HCT116 (cell line): Measurements from ENCODE around the gene CDC42BPB. TPM values are rescaled to one million over a fixed set of nuclear protein-coding genes. Genes with fewer than 3 reads are reported as not detected.

Source experiments
- ATAC-seq: fragments of 200-7000 bp; cut with Tn5 transposase; 2 replicates; pipeline ENCODE4 v1.9.1; 2020; ENCODE audit warnings: mild to moderate bottlenecking, moderate library complexity
- BruUV-seq: library from RNA; stranded (reverse); fragments of 400-500 nt; replicated peaks from 2 replicates; lab custom pipeline; 2021; lab: Mats Ljungman, UMichigan
- CTCF ChIA-PET: fragments of 300-600 bp; sonication (Branson Sonifier 250); formaldehyde crosslinking; loops from one replicate; lab custom pipeline; 2021; ENCODE audit warnings: antibody characterized with exemption; lab: Charles Lee
- POLR2A ChIA-PET: fragments of 300-600, 350-600 bp; sonication (Branson Sonifier 250); formaldehyde crosslinking; loops from one replicate; lab custom pipeline; 2021; ENCODE audit warnings: antibody characterized with exemption; lab: Charles Lee
- RAD21 ChIA-PET, 2 experiments: fragments of 300-600 bp; sonication (Branson Sonifier 250); formaldehyde crosslinking; loops; one replicate each; lab custom pipeline; 2023; ENCODE audit warnings: low total read pairs in 2 of 2; ENCODE audit not compliant: uncharacterized antibody in 2 of 2, unreplicated experiment in 2 of 2, low non-redundant PET in 1 of 2; lab: Charles Lee
- DNase-seq: peaks from one replicate; pipeline ENCODE4 v3.0.0-alpha.2; 2010; ENCODE audit warnings: low read depth, low spot score
- H2AFZ ChIP-seq: fragments of 200-600 bp; shearing (Covaris generic), sonication (generic); 2 replicates; pipeline ENCODE4 v1.6.1; 2017; ENCODE audit warnings: low read depth, mixed run types, mixed read lengths, antibody characterized with exemption, low read length; ENCODE audit not compliant: poor library complexity, severe bottlenecking
- H3K27ac ChIP-seq: 2 replicates; pipeline ENCODE4 v1.5.1; 2012; ENCODE audit warnings: low read depth, low read length
- H3K27me3 ChIP-seq: fragments of 200-600 bp; sonication (generic); 2 replicates; pipeline ENCODE4 v1.6.1; 2016; ENCODE audit warnings: mixed run types, low read length, mixed read lengths; ENCODE audit not compliant: insufficient read depth
- H3K36me3 ChIP-seq, 2 experiments: fragments of 200-500 bp in 1 of 2; fragments of 200-600 bp in 1 of 2; sonication (Bioruptor generic) in 1 of 2; sonication (generic) in 1 of 2; 2 replicates each; pipeline versions ENCODE4 v1.5.1 to v1.6.1; 2014 to 2016; ENCODE audit warnings: low read length in 2 of 2, inconsistent platforms in 1 of 2, mixed read lengths in 1 of 2, mixed run types in 1 of 2; ENCODE audit not compliant: insufficient read depth in 2 of 2, control insufficient read depth in 1 of 2
- H3K4me1 ChIP-seq, 2 experiments: fragments of 200-600 bp in 1 of 2; sonication (generic) in 1 of 2; 2 replicates each; pipeline versions ENCODE4 v1.5.1 to v1.6.1; 2012 to 2017; ENCODE audit warnings: low read length in 2 of 2, inconsistent platforms in 1 of 2, mild to moderate bottlenecking in 1 of 2, mixed read lengths in 1 of 2, mixed run types in 1 of 2, moderate library complexity in 1 of 2; ENCODE audit not compliant: insufficient read depth in 2 of 2, control insufficient read depth in 1 of 2
- H3K4me2 ChIP-seq: fragments of 200-600 bp; sonication (generic); 2 replicates; pipeline ENCODE4 v1.6.1; 2017; ENCODE audit warnings: mixed run types, low read length, mixed read lengths
- H3K4me3 ChIP-seq, 2 experiments: fragments of 200-600 bp in 1 of 2; sonication (generic) in 1 of 2; replicated peaks in 1 of 2; 2 replicates each; pipeline ENCODE4 v1.5.1; 2011 to 2016; ENCODE audit warnings: low read length in 2 of 2, control low read depth in 1 of 2, low read depth in 1 of 2, mild to moderate bottlenecking in 1 of 2, mixed read lengths in 1 of 2, mixed run types in 1 of 2
- H3K79me2 ChIP-seq: fragments of 200-600 bp; sonication (generic); 2 replicates; pipeline ENCODE4 v1.6.1; 2017; ENCODE audit warnings: mild to moderate bottlenecking, mixed run types, low read length, moderate library complexity, mixed read lengths; ENCODE audit not compliant: insufficient read depth
- H3K9ac ChIP-seq: fragments of 200-600 bp; sonication (generic); 2 replicates; pipeline ENCODE4 v1.6.1; 2016; ENCODE audit warnings: low read length, mixed read lengths
- H3K9me2 ChIP-seq: fragments of 200-600 bp; sonication (generic), shearing (Covaris generic); 2 replicates; pipeline ENCODE4 v1.6.1; 2017; ENCODE audit warnings: mixed run types, mild to moderate bottlenecking, moderate library complexity; ENCODE audit not compliant: insufficient read depth
- H3K9me3 ChIP-seq, 2 experiments: fragments of 200-500 bp in 1 of 2; fragments of 200-600 bp in 1 of 2; sonication (Bioruptor generic) in 1 of 2; sonication (generic) in 1 of 2; 2 replicates each; pipeline ENCODE4 v1.6.1; 2014 to 2017; ENCODE audit warnings: low read length in 2 of 2, mixed read lengths in 2 of 2, inconsistent platforms in 1 of 2, low read depth in 1 of 2, mild to moderate bottlenecking in 1 of 2, mixed run types in 1 of 2, moderate library complexity in 1 of 2; ENCODE audit not compliant: control insufficient read depth in 1 of 2, insufficient read depth in 1 of 2
- H4K20me1 ChIP-seq: fragments of 200-600 bp; sonication (generic), shearing (Covaris generic); 2 replicates; pipeline ENCODE4 v1.6.1; 2017; ENCODE audit warnings: mixed run types, mild to moderate bottlenecking, moderate library complexity; ENCODE audit not compliant: insufficient read depth
- CEBPB ChIP-seq: IDR thresholded peaks from 2 replicates; pipeline ENCODE4 v1.6.1; 2012; ENCODE audit warnings: low read depth
- EZH2 ChIP-seq: fragments of 200-600 bp; sonication (generic); IDR thresholded peaks from 2 replicates; pipeline ENCODE4 v1.6.1; 2017; ENCODE audit warnings: antibody characterized with exemption, mixed run types
- EZH2phosphoT487 ChIP-seq: fragments of 200-600 bp; IDR thresholded peaks from 2 replicates; pipeline ENCODE4 v1.6.1; 2018; ENCODE audit warnings: antibody characterized with exemption, borderline replicate concordance
- POLR2A ChIP-seq: IDR thresholded peaks from 2 replicates; pipeline ENCODE4 v1.7.0; 2011; ENCODE audit warnings: borderline replicate concordance; ENCODE audit not compliant: insufficient read depth, insufficient read length; ENCODE audit errors: extremely low read depth
- POLR2AphosphoS5 ChIP-seq: IDR thresholded peaks from 2 replicates; pipeline ENCODE4 v1.6.1; 2011; ENCODE audit warnings: mild to moderate bottlenecking, low read depth, low read length, moderate library complexity
- SIN3A ChIP-seq: IDR thresholded peaks from 2 replicates; pipeline ENCODE4 v1.6.1; 2012; ENCODE audit warnings: low read depth
- SP1 ChIP-seq: IDR thresholded peaks from 2 replicates; pipeline ENCODE4 v1.6.1; 2012; ENCODE audit warnings: low read depth
- SRF ChIP-seq: IDR thresholded peaks from 2 replicates; pipeline ENCODE4 v1.6.1; 2012; ENCODE audit warnings: low read depth
- TCF7L2 ChIP-seq: IDR thresholded peaks from 2 replicates; pipeline ENCODE4 v1.7.0; 2011; ENCODE audit warnings: borderline replicate concordance, inconsistent platforms; ENCODE audit not compliant: insufficient read depth, insufficient read length; ENCODE audit errors: extremely low read depth
- YY1 ChIP-seq: IDR thresholded peaks from 2 replicates; pipeline ENCODE4 v1.6.1; 2011; ENCODE audit warnings: low read length, low read depth, moderate library complexity, mild to moderate bottlenecking; ENCODE audit not compliant: insufficient replicate concordance; ENCODE audit errors: extremely low read depth
- ZBTB33 ChIP-seq: IDR thresholded peaks from 2 replicates; pipeline ENCODE4 v1.6.1; 2011; ENCODE audit warnings: mild to moderate bottlenecking, low read length, moderate library complexity; ENCODE audit not compliant: insufficient replicate concordance; ENCODE audit errors: extremely low read depth
- ZFX ChIP-seq: fragments of 450-650 bp; IDR thresholded peaks from 2 replicates; pipeline ENCODE4 v1.6.1; 2017
- ZNF274 ChIP-seq: fragments of 200-500 bp; sonication (Bioruptor generic); IDR thresholded peaks from 2 replicates; pipeline ENCODE4 v1.6.1; 2014; ENCODE audit warnings: mild to moderate bottlenecking, low read depth, low read length, inconsistent platforms
- intact Hi-C: fragments of 100-400 bp; cut with micrococcal nuclease; formaldehyde crosslinking; loops from 2 replicates; pipeline ENCODE4 v1.10.0; 2022
- total RNA-seq: library from RNA; stranded (reverse); gene quantifications from one replicate; pipeline ENCODE4 v1.2.1, GENCODE V29; 2021; ENCODE audit not compliant: unreplicated experiment
- TF ChIP-seq, protein P1 (sequence below): IDR thresholded peaks from 2 replicates; pipeline ENCODE4 v1.6.1; 2012

The CDC42BPB gene
- total RNA-seq, 1 experiment from 2014 or later: 85.6 TPM

- CTCF ChIA-PET: no interaction called here
- H3K27ac ChIP-seq: no peak overlapping the region
- RAD21 ChIA-PET: interaction anchor here in 1 of 2 experiments (0.7 kb wide), 1 partner anchor 38 kb away, joined by 3 read pairs; no protein-coding TSS in a partner anchor
Observed at GRCh38 chr14:103029936-103030335, 27.4 kb downstream of the CDC42BPB start.

DNA sequence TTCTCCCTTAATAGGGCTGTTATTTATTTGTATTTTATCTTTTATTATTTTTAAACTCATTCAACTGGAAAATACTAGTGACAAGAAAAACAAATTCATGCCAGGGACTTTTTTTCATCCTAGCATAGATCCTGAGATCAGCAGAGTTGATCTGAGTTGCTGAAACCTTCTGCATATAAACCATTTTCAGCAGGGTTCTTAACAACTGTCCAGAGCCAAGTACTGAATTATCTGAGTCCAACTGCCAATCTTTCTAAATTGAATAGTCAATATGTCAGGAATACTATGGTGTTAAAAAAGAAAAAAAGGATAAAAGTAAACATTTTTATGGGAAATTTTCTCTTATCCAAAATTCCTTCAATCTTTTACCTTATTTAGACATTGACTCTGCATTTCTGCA, 28.6 kb downstream of the CDC42BPB start:
- intact Hi-C loops: no loop called here
- POLR2A ChIA-PET: no interaction called here
- TF ChIP-seq ZNF274: no peak
- no peak for TF ChIP-seq POLR2AphosphoS5
- TF ChIP-seq CEBPB: no peak
- TF ChIP-seq EZH2: no peak
- TF ChIP-seq, protein P1, sequence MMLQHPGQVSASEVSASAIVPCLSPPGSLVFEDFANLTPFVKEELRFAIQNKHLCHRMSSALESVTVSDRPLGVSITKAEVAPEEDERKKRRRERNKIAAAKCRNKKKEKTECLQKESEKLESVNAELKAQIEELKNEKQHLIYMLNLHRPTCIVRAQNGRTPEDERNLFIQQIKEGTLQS: no peak
- no peak for TF ChIP-seq YY1
- TF ChIP-seq EZH2phosphoT487: no peak
- TF ChIP-seq SP1: no peak
- no peak for TF ChIP-seq TCF7L2
- TF ChIP-seq ZBTB33: no peak
- TF ChIP-seq POLR2A: no peak
- no peak for TF ChIP-seq SRF
- TF ChIP-seq ZFX: no peak

More at GRCh38 chr14:103029936-103030335, 27.4 kb downstream of the CDC42BPB start:
- POLR2A ChIA-PET: no interaction called here
- peaks cover 91% of the 10 kb centered on the region for H3K79me2 ChIP-seq
- no peak overlapping the region for H3K9ac ChIP-seq
- no peak overlapping the region for H2AFZ ChIP-seq
- no TSS peak for BruUV-seq
- ATAC-seq (no peak), DNase-seq (no peak)
- H3K27me3 ChIP-seq: no peaks in the 10 kb centered on the region
- H3K9me3 ChIP-seq: no peaks in the 10 kb centered on the region
- H3K4me1 ChIP-seq: no peaks in the 10 kb centered on the region; a peak in 1 of 4 replicates
- TF ChIP-seq SIN3A (no peak), ZNF274 (no peak), ZBTB33 (no peak)
- H3K36me3 ChIP-seq: no peaks in the 10 kb centered on the region
- peaks cover 10% of the 10 kb centered on the region; the same call in 1 of the 2 replicates for H4K20me1 ChIP-seq
- no peak overlapping the region for H3K4me3 ChIP-seq
- intact Hi-C loops: no loop called here
- no peak overlapping the region for H3K4me2 ChIP-seq
- H3K9me2 ChIP-seq: no peaks in the 10 kb centered on the region

More for the DNA sequence above, 28.6 kb downstream of the CDC42BPB start:
- H2AFZ ChIP-seq: no peak overlapping the region
- no peaks in the 10 kb centered on the region for H3K36me3 ChIP-seq
- no peak overlapping the region for H3K9ac ChIP-seq
- ATAC-seq (no peak), DNase-seq (no peak)
- BruUV-seq: no TSS peak
- peaks cover 10% of the 10 kb centered on the region; the same call in 1 of the 2 replicates for H4K20me1 ChIP-seq
- RAD21 ChIA-PET: no interaction called here
- H3K27ac ChIP-seq: no peak overlapping the region
- H3K79me2 ChIP-seq: peaks cover 91% of the 10 kb centered on the region
- H3K27me3 ChIP-seq: no peaks in the 10 kb centered on the region
- no peaks in the 10 kb centered on the region for H3K9me3 ChIP-seq
- peaks cover 0 to 2% of the 10 kb centered on the region in 2 experiments; a peak in 2 of 4 replicates for H3K4me1 ChIP-seq
- no peaks in the 10 kb centered on the region for H3K9me2 ChIP-seq
- no peak overlapping the region for H3K4me2 ChIP-seq
- no peak overlapping the region for H3K4me3 ChIP-seq
- CTCF ChIA-PET: no interaction called here
